Adrenal gland (tissue), 12 donors: Measurements from ENCODE around the gene ZBP1. TPM values are rescaled to one million over a fixed set of nuclear protein-coding genes. Genes with fewer than 3 reads are reported as not detected.

Experiments used
- DNase-seq, 7 donors: peaks; one replicate each; pipeline ENCODE4 v3.0.0-alpha.2; 2019 to 2020
- H3K27ac ChIP-seq, 5 donors: fragments of 200-600 bp; sonication (generic) in 4 of 5; 1 replicate in 3 of 5; 2 replicates in 2 of 5; pipeline versions ENCODE4 v1.5.1 to v1.8.0; 2016 to 2020; ENCODE audit warnings: mild to moderate bottlenecking in 1 of 5
- H3K27me3 ChIP-seq: fragments of 200-600 bp; 2 replicates; pipeline ENCODE4 v1.8.0; 2021
- H3K36me3 ChIP-seq, 2 donors: fragments of 200-600 bp; replicated peaks in 1 of 2; 1 replicate in 1 of 2; 2 replicates in 1 of 2; pipeline versions ENCODE4 v1.5.1 to v1.8.0; 2018 to 2022
- H3K4me1 ChIP-seq, 2 donors: fragments of 200-600 bp; replicated peaks in 1 of 2; 1 replicate in 1 of 2; 2 replicates in 1 of 2; pipeline versions ENCODE4 v1.5.1 to v1.8.0; 2018 to 2021
- H3K4me3 ChIP-seq, 4 donors: fragments of 200-600 bp; sonication (generic) in 3 of 4; one replicate each; pipeline ENCODE4 v1.5.1; 2016 to 2018
- H3K9me3 ChIP-seq, 3 donors: fragments of 200-600 bp; sonication (generic) in 1 of 3; replicated peaks in 1 of 3; 1 replicate in 2 of 3; 2 replicates in 1 of 3; pipeline versions ENCODE4 v1.5.1 to v1.8.0; 2016 to 2021
- POLR2A ChIP-seq, 2 donors: fragments of 450-650 bp; IDR thresholded peaks; one replicate each; pipeline ENCODE4 v1.6.1; 2017; ENCODE audit warnings: antibody characterized with exemption in 2 of 2, mild to moderate bottlenecking in 2 of 2, moderate library complexity in 1 of 2
- WGBS, 4 donors: extraction: QIAGEN DNeasy Blood & Tissue Kit in 2 of 4; methylation state at CpG; one replicate each; pipeline versions ENCODE4 v1.1.5 to v1.1.7; 2013 to 2017; 5-methylcytosine and 5-hydroxymethylcytosine counted together
- intact Hi-C, 2 donors: fragments of 100-400 bp; cut with DNase I; formaldehyde crosslinking; loops; one replicate each; pipeline versions ENCODE4 v1.14.1 to v1.15.0; 2022 to 2023
- polyA plus RNA-seq, 3 donors: library from polyadenylated mRNA; stranded (reverse); fragments of 200-250 nt in 2 of 3; fragments of 350-450 nt in 1 of 3; fragmentation: Illumina TruSeq in 1 of 3; extraction: RNeasy Lipid Tissue Mini Kit (QIAGEN cat#74804) in 1 of 3; gene quantifications; one replicate each; pipeline ENCODE4 v1.2.3, GENCODE V29; 2013 to 2014
- total RNA-seq, 9 donors: library from RNA; depleted of rRNA in 4 of 9; stranded (reverse); fragments of >200 nt in 4 of 9; fragments of 120-200 nt in 1 of 9; fragmentation: NEBNext Ultra II Directional in 1 of 9; extraction: Animal tissue kit (Norgen Biotek cat#: 25700) in 1 of 9; gene quantifications; one replicate each; pipeline versions ENCODE4 v1.1.0 to v1.2.4, GENCODE V29; 2013 to 2023
- TF ChIP-seq, protein P1 (sequence below), 6 experiments: fragments of 450-650 bp in 4 of 6; fragments of 200-600 bp in 2 of 6; sonication (generic) in 1 of 6; IDR thresholded peaks; 1 replicate in 5 of 6; 2 replicates in 1 of 6; pipeline versions ENCODE4 v1.5.1 to v1.8.0; 2016 to 2021; ENCODE audit warnings: antibody characterized with exemption in 6 of 6, mild to moderate bottlenecking in 2 of 6, moderate library complexity in 1 of 6
- donor health status: healthy with polysubstance abuse.
- donor health status: Bipolar disorder and iron deficiency.
- donor health status: DM: yes; HTN: yes; CAD: no.
- donor health status: DM: no; HTN: no; CAD: no.
- donor health status: DM: no; HTN: no; CAD: no.
- donor health status: DM: yes; HTN: yes; CAD: no.

The ZBP1 gene
- total and polyA plus RNA-seq, 12 donors, result 0.14 to 2.9 (median 0.68) TPM; not detected in 3

GRCh38 chr20:57567471-57568079 lies 52.7 kb downstream of the ZBP1 start:
- Histone ChIP-seq H3K36me3 (no peaks in the 10 kb centered on the region), H3K4me1 (no peaks in the 10 kb centered on the region), H3K4me3 (no peak overlapping the region), H3K9me3 (no peaks in the 10 kb centered on the region), H3K27me3 (peaks cover 5% of the 10 kb centered on the region), H3K27ac (no peak overlapping the region)
- no peak for DNase-seq
- intact Hi-C loops, result no loop called here
- 72 to 80% (median 75%) methylated on average over 9 of the region's 9 CpGs for WGBS, 4 donors
- TF ChIP-seq, protein P1, sequence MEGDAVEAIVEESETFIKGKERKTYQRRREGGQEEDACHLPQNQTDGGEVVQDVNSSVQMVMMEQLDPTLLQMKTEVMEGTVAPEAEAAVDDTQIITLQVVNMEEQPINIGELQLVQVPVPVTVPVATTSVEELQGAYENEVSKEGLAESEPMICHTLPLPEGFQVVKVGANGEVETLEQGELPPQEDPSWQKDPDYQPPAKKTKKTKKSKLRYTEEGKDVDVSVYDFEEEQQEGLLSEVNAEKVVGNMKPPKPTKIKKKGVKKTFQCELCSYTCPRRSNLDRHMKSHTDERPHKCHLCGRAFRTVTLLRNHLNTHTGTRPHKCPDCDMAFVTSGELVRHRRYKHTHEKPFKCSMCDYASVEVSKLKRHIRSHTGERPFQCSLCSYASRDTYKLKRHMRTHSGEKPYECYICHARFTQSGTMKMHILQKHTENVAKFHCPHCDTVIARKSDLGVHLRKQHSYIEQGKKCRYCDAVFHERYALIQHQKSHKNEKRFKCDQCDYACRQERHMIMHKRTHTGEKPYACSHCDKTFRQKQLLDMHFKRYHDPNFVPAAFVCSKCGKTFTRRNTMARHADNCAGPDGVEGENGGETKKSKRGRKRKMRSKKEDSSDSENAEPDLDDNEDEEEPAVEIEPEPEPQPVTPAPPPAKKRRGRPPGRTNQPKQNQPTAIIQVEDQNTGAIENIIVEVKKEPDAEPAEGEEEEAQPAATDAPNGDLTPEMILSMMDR (IDR thresholded peaks at IDR 0.05), result no peak
- no peak for TF ChIP-seq POLR2A (IDR thresholded peaks at IDR 0.05)

GRCh38 chr20:57566803-57567459 lies 53.3 kb downstream of the ZBP1 start:
- WGBS, 4 donors, result 70 to 77% (median 71%) methylated on average over 10 of the region's 10 CpGs
- intact Hi-C loops, result no loop called here
- Histone ChIP-seq H3K4me3 (no peak overlapping the region), H3K27ac (no peak overlapping the region), H3K9me3 (no peaks in the 10 kb centered on the region), H3K4me1 (no peaks in the 10 kb centered on the region), H3K27me3 (peaks cover 5% of the 10 kb centered on the region), H3K36me3 (no peaks in the 10 kb centered on the region)
- no peak for DNase-seq
- TF ChIP-seq, protein P1 (IDR thresholded peaks at IDR 0.05), result no peak
- TF ChIP-seq POLR2A (IDR thresholded peaks at IDR 0.05), result no peak

- no peak overlapping the region for H3K4me3 ChIP-seq
- H3K36me3 ChIP-seq, result no peaks in the 10 kb centered on the region
- WGBS, 4 donors, result 4 to 23% (median 14%) methylated on average over 1 of the region's 1 CpG
- no peaks in the 10 kb centered on the region for H3K9me3 ChIP-seq
- peaks cover 5% of the 10 kb centered on the region for H3K27me3 ChIP-seq
- DNase-seq, result no peak
- no peak for TF ChIP-seq POLR2A (IDR thresholded peaks at IDR 0.05)
- TF ChIP-seq, protein P1 (IDR thresholded peaks at IDR 0.05), result no peak
- H3K27ac ChIP-seq, result no peak overlapping the region
- no peaks in the 10 kb centered on the region for H3K4me1 ChIP-seq
- intact Hi-C loops, result no loop called here
These were observed 53.8 kb downstream of the ZBP1 start for GRCh38 chr20:57566399-57566798.

GRCh38 chr20:57564951-57565642 lies 55.1 kb downstream of the ZBP1 start:
- WGBS, 4 donors, result 83 to 88% (median 86%) methylated on average over 11 of the region's 11 CpGs
- no peak for DNase-seq
- intact Hi-C loops, result no loop called here
- H3K27me3 ChIP-seq, result peaks cover 5% of the 10 kb centered on the region
- H3K36me3 ChIP-seq, result no peaks in the 10 kb centered on the region
- no peak overlapping the region for H3K4me3 ChIP-seq
- no peak overlapping the region for H3K27ac ChIP-seq
- H3K4me1 ChIP-seq, result peaks cover 0 to 4% of the 10 kb centered on the region in 2 donors
- TF ChIP-seq, protein P1 (IDR thresholded peaks at IDR 0.05), result no peak
- TF ChIP-seq POLR2A (IDR thresholded peaks at IDR 0.05), result no peak
- H3K9me3 ChIP-seq, result no peaks in the 10 kb centered on the region
